Measurements from ENCODE around the gene STK16. TPM values are rescaled to one million over a fixed set of nuclear protein-coding genes. Genes with fewer than 3 reads are reported as not detected.

STK16 gene
- total and polyA plus RNA-seq, 12 donors = 19.2 to 55.8 (median 26.8) TPM

GRCh38 chr2:219290381-219291171 is 45.3 kb downstream of the STK16 start:
- WGBS, 4 donors = 83 to 89% (median 87%) methylated on average over 15 to 16 of the region's 16 CpGs
- H3K9me3 ChIP-seq (replicated peaks in 1 of 3) = no peaks in the 10 kb centered on the region
- no peaks in the 10 kb centered on the region for H3K27me3 ChIP-seq
- TF ChIP-seq POLR2A (IDR thresholded peaks at IDR 0.05) = no peak
- TF ChIP-seq, protein P1, sequence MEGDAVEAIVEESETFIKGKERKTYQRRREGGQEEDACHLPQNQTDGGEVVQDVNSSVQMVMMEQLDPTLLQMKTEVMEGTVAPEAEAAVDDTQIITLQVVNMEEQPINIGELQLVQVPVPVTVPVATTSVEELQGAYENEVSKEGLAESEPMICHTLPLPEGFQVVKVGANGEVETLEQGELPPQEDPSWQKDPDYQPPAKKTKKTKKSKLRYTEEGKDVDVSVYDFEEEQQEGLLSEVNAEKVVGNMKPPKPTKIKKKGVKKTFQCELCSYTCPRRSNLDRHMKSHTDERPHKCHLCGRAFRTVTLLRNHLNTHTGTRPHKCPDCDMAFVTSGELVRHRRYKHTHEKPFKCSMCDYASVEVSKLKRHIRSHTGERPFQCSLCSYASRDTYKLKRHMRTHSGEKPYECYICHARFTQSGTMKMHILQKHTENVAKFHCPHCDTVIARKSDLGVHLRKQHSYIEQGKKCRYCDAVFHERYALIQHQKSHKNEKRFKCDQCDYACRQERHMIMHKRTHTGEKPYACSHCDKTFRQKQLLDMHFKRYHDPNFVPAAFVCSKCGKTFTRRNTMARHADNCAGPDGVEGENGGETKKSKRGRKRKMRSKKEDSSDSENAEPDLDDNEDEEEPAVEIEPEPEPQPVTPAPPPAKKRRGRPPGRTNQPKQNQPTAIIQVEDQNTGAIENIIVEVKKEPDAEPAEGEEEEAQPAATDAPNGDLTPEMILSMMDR (IDR thresholded peaks at IDR 0.05) = no peak
- no peak for DNase-seq
- no peak overlapping the region for H3K4me3 ChIP-seq
- peaks cover 0 to 3% of the 10 kb centered on the region in 2 donors for H3K36me3 ChIP-seq (replicated peaks in 1 of 2)
- H3K27ac ChIP-seq = no peak overlapping the region
- intact Hi-C loops (cut with DNase I) = loop anchor here (2.0 to 10.0 kb wide), 2 partner anchors 46 to 134 kb away; partner anchors contain the start of genes GLB1L (in 2 of the 2) and STK16 (in 2 of the 2)
- H3K4me1 ChIP-seq (replicated peaks in 1 of 2) = peaks cover 0 to 15% of the 10 kb centered on the region in 2 donors

DNA sequence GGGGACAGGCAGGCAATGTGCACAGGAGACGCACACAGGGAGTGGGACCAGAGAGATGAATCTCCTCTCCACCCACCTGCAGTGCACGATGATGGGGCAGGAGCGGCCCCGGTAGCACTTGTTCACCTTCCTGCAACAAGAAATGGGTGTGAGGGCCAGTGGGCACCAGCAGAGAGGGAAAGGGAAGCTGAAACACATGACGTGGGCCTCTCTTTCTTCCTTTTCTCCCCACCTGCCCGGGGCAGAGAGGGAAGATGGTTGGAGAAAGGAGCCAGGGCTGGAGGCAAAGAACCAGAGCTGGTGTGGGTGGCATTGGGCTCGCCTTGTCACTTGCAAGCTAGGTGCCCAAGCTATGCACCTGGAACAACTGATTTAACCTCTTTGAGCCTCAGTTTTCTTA is 46.1 kb downstream of the STK16 start:
- Histone ChIP-seq H3K4me1 (replicated peaks in 1 of 2) (peaks cover 0 to 13% of the 10 kb centered on the region in 2 donors), H3K9me3 (replicated peaks in 1 of 3) (no peaks in the 10 kb centered on the region), H3K36me3 (replicated peaks in 1 of 2) (no peaks in the 10 kb centered on the region), H3K27me3 (no peaks in the 10 kb centered on the region), H3K4me3 (no peak overlapping the region), H3K27ac (no peak overlapping the region)
- peak in 2 of 7 donors; percentile 18 to 36 for DNase-seq
- no peak for TF ChIP-seq POLR2A (IDR thresholded peaks at IDR 0.05)
- TF ChIP-seq, protein P1 (IDR thresholded peaks at IDR 0.05) = no peak
- intact Hi-C loops (cut with DNase I) = loop anchor here (2.0 to 10.0 kb wide), 2 partner anchors 47 to 135 kb away; partner anchors contain the start of genes GLB1L (in 2 of the 2) and STK16 (in 2 of the 2)
- WGBS, 4 donors = 81 to 90% (median 84%) methylated on average over 7 of the region's 7 CpGs

GRCh38 chr2:219291910-219292490 is 46.7 kb downstream of the STK16 start:
- intact Hi-C loops (cut with DNase I) = loop anchor here (2.0 to 10.0 kb wide), 2 partner anchors 47 to 135 kb away; partner anchors contain the start of genes GLB1L (in 2 of the 2) and STK16 (in 2 of the 2)
- Histone ChIP-seq H3K36me3 (replicated peaks in 1 of 2) (no peaks in the 10 kb centered on the region), H3K4me3 (no peak overlapping the region), H3K27me3 (no peaks in the 10 kb centered on the region), H3K27ac (no peak overlapping the region), H3K9me3 (replicated peaks in 1 of 3) (no peaks in the 10 kb centered on the region), H3K4me1 (replicated peaks in 1 of 2) (peaks cover 0 to 13% of the 10 kb centered on the region in 2 donors)
- TF ChIP-seq POLR2A (IDR thresholded peaks at IDR 0.05) = no peak
- TF ChIP-seq, protein P1 (IDR thresholded peaks at IDR 0.05) = no peak
- DNase-seq = peak in 2 of 7 donors; percentile 15 to 47
- 62 to 75% (median 72%) methylated on average over 4 of the region's 4 CpGs for WGBS, 4 donors

GRCh38 chr2:219292616-219293015 is 47.3 kb downstream of the STK16 start:
- H3K36me3 ChIP-seq (replicated peaks in 1 of 2) = no peaks in the 10 kb centered on the region
- WGBS, 4 donors = 83 to 91% (median 89%) methylated on average over 6 to 9 of the region's 9 CpGs
- no peak for TF ChIP-seq POLR2A (IDR thresholded peaks at IDR 0.05)
- TF ChIP-seq, protein P1 (IDR thresholded peaks at IDR 0.05) = no peak
- H3K27me3 ChIP-seq = no peaks in the 10 kb centered on the region
- H3K4me1 ChIP-seq (replicated peaks in 1 of 2) = peaks cover 0 to 13% of the 10 kb centered on the region in 2 donors
- DNase-seq = peak in 3 of 7 donors; percentile 12 to 47 (median 20)
- no peaks in the 10 kb centered on the region for H3K9me3 ChIP-seq (replicated peaks in 1 of 3)
- intact Hi-C loops (cut with DNase I) = loop anchor here (10.0 kb wide), 1 partner anchor 48 kb away; the partner anchor contains the start of genes GLB1L (in 2 of the 2) and STK16 (in 2 of the 2)
- no peak overlapping the region for H3K4me3 ChIP-seq
- no peak overlapping the region for H3K27ac ChIP-seq
